Stimulated activated CD8-positive, alpha-beta memory T cell treated with anti-CD3 and anti-CD28 coated beads, Interleukin-4, amount 100 ng/mL, for 4 hours (primary cell): ENCODE data around the gene GSTM2.
"Not testable (repeated sequence)": the region's sequence is repeated elsewhere in the genome, so short reads cannot be mapped to it uniquely, and the experiment has no call there.

ENCODE experiments used
- DNase-seq, 2 donors: peaks; one replicate each; pipeline ENCODE4 v3.0.0-alpha.2; 2020; ENCODE audit warnings: low read depth in 2 of 2, low spot score in 1 of 2

Gene GSTM2

GRCh38 chr1:109673861-109674260 lies 6.0 kb downstream of the GSTM2 start:
- DNase-seq, result not testable (repeated sequence)

- not testable (repeated sequence) for DNase-seq
These were observed 9.0 kb downstream of the GSTM2 start for GRCh38 chr1:109676683-109677381.

- no peak for DNase-seq
These were observed 9.6 kb downstream of the GSTM2 start for GRCh38 chr1:109677459-109677858.

GRCh38 chr1:109678637-109679036 lies 10.8 kb downstream of the GSTM2 start:
- not testable (repeated sequence) for DNase-seq

GRCh38 chr1:109684777-109685176 lies 16.9 kb downstream of the GSTM2 start:
- DNase-seq, result not testable (repeated sequence)

- DNase-seq, result not testable (repeated sequence)
These were observed 17.5 kb downstream of the GSTM2 start for GRCh38 chr1:109685399-109685798.

GRCh38 chr1:109685890-109686289 lies 18.0 kb downstream of the GSTM2 start:
- not testable (repeated sequence) for DNase-seq

- not testable (repeated sequence) for DNase-seq
These were observed 19.3 kb downstream of the GSTM2 start for GRCh38 chr1:109687109-109687508.

GRCh38 chr1:109687641-109688499 lies 20.0 kb downstream of the GSTM2 start, which contains the start of gene GSTM1:
Gene GSTM1 (plus strand): TSS chr1:109687817. CDS start chr1:109687874, 57 bp downstream.
- peak in 1 of 2 donors; percentile 68 for DNase-seq

- DNase-seq, result no peak
These were observed 22.1 kb downstream of the GSTM2 start for GRCh38 chr1:109689844-109690405.

GRCh38 chr1:109691759-109692158 lies 23.9 kb downstream of the GSTM2 start:
- no peak for DNase-seq

GRCh38 chr1:109694400-109694799 lies 26.5 kb downstream of the GSTM2 start:
- not testable (repeated sequence) for DNase-seq

- not testable (repeated sequence) for DNase-seq
These were observed 27.3 kb downstream of the GSTM2 start for GRCh38 chr1:109695138-109695537.

- DNase-seq, result no peak
These were observed 29.2 kb downstream of the GSTM2 start for GRCh38 chr1:109697066-109697465.

- DNase-seq, result not testable (repeated sequence)
These were observed 30.0 kb downstream of the GSTM2 start for GRCh38 chr1:109697861-109698260.

GRCh38 chr1:109702940-109703339 lies 35.1 kb downstream of the GSTM2 start:
- DNase-seq, result not testable (repeated sequence)

GRCh38 chr1:109704173-109704572 lies 36.3 kb downstream of the GSTM2 start:
- no peak for DNase-seq

GRCh38 chr1:109705411-109705810 lies 37.6 kb downstream of the GSTM2 start:
- DNase-seq, result no peak

GRCh38 chr1:109708949-109709348 lies 41.1 kb downstream of the GSTM2 start:
- DNase-seq, result not testable (repeated sequence)

GRCh38 chr1:109709822-109710221 lies 42.0 kb downstream of the GSTM2 start:
- DNase-seq, result not testable (repeated sequence)

- DNase-seq, result not testable (repeated sequence)
These were observed 43.9 kb downstream of the GSTM2 start, which contains the start of gene GSTM5 for GRCh38 chr1:109711593-109712320. Gene GSTM5 (plus strand): TSS chr1:109712251. CDS start chr1:109712313, 62 bp downstream.
